NCI-H1092 treated with DMSO at 0.1 percent for 48 hours (cell line): ENCODE data around the gene RAB36.

Source experiments
- DNase-seq: peaks from one replicate; lab custom pipeline; 2025; lab: John Stamatoyannopoulos, UW

Gene RAB36, protein sequence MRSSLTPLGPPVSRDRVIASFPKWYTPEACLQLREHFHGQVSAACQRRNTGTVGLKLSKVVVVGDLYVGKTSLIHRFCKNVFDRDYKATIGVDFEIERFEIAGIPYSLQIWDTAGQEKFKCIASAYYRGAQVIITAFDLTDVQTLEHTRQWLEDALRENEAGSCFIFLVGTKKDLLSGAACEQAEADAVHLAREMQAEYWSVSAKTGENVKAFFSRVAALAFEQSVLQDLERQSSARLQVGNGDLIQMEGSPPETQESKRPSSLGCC

GRCh38 chr22:23144932-23145877 lies at the start of gene RAB36:
Gene RAB36, plus strand, starts transcription at chr22:23145477. Its CDS starts 1,140 bp downstream, at chr22:23146617.
- peak; percentile 99 for DNase-seq

- no peak for DNase-seq
Observed at GRCh38 chr22:23095733-23096342, 49.4 kb upstream of the RAB36 start.

- no peak for DNase-seq
Observed at GRCh38 chr22:23097412-23098229, 47.7 kb upstream of the RAB36 start.

GRCh38 chr22:23098230-23098705 lies 47.0 kb upstream of the RAB36 start:
- DNase-seq, result no peak

DNA sequence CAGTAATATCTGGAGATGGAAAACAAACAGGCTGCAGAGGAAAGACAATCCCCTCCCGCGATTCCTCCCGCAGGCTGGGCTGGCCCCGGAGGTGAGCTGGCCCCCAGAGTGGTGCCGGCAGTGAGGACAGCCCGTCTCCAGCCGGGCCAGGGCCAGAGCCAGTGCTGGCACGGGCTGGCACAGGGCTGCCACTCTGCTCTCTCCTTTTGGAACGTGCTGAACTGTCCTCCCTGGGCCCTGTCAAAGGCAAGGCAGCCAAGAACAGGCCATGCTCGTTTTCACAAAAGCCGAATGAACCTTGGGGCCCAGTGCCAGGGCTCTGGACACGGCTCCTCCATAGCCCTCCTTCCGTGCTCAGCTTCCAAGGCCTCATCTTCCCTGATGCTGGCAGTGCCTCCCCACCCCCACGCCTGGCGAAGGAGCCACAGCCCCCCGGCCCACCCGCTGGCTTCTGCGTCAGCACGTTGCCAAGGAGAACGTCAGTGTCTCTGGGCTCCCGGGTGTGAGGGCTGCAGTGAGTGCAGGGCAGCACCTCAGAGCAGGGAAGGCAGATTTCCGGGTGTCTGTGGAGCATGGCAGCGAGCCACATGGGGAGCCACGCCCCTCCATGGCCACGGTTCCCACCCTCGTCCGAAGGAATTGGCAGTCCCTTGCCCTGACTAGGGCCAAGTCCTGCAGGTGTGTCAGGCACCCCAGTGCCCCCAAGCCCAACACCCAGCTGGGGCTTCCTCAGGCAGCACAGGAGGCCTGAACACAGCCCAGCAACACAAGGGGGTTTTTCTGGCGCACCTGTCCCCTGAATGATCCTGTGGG lies 46.4 kb upstream of the RAB36 start:
- no peak for DNase-seq

- no peak for DNase-seq
Observed at GRCh38 chr22:23099531-23099804, 45.8 kb upstream of the RAB36 start.

DNA sequence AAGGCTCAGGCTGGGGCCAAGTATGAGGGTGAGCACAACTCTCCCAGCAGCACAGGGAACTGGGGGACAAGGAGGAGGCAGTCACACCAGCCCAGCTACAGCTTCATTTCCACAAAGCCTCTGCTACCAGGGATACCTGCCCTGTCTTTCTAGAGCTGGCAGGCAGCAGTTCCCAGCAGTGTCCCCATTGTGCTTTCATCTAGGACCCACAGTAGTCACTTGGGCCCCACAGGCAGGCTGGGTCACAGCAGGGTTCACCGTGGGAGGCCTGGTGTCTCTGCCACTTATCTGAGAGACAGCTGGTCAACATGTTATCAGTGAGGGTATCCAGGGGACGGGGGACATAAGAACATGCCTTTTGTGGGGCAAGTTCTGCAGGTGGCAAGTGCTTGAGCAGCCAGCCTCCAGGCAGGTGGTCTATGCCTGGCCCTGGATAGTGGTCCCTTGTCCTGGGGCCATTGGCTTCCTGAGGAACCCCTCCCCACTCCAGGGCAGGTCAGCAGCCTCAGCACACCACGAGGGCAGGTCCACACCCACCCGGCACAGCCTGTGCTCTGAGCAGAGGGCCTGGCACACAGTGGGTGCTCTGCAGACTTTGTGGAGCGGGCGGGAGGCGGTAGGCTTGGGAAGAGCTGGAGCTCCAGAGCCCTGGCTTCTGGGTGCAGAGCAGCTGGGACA lies 45.0 kb upstream of the RAB36 start:
- no peak for DNase-seq

DNA sequence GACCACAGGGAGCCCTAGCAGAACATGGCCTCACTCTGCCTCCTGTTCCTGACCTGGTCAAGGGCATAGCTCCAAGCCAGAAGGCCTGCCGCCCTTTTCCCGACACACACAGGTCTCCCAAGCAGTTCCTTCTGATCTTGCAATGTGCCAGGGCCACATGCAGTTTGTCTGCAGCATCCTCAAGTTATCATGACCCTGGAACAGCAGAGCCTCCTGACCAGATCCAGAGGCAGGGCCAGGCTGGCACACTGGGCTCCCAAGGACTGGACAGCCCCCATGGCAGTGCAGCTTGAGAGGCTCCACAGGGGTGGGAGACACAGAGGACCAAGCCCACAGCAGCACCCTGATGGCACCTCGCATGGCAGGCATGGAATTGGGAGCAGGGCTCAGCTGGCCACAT lies 43.8 kb upstream of the RAB36 start:
- DNase-seq, result no peak

DNA sequence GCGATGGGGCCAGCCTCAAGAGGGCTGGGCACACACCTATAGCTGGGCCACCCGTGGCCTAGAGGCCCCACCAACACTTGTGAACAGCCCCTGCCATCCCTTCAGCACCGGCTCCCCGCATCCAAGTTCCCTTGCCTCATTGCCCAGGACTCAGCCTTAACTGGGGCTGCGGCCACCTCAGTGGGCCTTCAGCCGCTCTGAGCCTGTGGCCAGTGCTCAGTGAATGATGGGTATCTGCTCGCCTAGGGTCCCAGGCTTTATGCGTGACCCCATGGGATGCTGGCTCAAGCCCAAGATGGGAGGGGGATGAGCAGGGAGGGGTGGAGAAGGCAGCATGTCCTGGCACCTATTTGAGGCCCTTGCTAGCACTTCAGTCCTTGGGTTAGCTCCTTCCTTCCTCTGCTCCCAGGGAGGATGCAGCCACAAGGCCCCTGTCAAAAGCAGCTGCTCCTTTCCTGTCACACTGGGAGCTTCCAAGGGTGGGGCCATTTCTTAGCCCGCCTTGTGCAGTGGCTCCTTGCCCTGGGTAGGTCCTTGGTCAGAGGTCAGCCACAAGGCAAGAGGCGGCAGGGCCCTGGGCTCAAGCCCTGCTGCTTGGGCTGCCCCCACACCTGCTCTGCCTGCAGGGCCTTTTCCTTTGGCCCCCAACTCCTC lies 43.1 kb upstream of the RAB36 start:
- no peak for DNase-seq

- no peak for DNase-seq
Observed at GRCh38 chr22:23102776-23103175, 42.5 kb upstream of the RAB36 start.

GRCh38 chr22:23103199-23103954 lies 41.9 kb upstream of the RAB36 start:
- no peak for DNase-seq

DNA sequence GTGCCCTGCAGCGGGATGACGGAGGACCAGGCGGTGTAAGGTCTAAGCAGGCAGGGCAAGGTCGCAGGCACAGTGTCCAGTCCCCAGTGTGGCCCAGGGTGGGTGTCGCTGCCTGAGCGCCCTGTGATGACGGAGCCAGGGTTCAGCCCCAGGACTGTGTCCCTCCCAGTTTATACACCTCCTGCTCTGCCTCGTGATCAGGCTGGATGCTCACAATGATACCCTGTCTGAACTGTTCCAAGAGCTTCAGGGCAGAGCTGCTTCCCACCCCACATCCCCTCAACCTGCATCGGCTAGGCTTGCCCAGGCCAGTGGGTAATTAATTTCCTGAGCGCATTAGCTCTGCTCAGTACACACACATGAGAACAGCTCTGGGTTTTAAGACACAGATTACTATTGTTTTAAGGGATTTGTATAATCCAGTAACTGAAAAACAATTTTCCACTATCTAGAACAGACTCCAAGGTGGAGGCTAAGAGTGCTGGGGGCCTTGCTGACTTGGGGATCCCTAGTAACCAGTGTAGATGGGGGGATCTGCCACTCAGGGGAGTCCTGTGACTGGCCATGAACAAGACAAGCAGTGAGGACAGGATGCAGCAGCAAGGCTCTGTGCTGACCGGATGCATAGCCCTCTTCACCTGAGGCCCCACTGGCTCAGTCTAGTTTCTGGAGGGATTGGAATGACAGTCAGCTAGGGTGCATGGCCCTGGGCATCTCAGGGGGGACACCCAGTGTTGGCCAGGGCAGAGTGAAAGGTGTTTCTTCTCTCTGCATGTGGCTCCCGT lies 40.9 kb upstream of the RAB36 start:
- no peak for DNase-seq

GRCh38 chr22:23105304-23105703 lies 40.0 kb upstream of the RAB36 start:
- no peak for DNase-seq

GRCh38 chr22:23105919-23106318 lies 39.4 kb upstream of the RAB36 start:
- DNase-seq, result no peak

DNA sequence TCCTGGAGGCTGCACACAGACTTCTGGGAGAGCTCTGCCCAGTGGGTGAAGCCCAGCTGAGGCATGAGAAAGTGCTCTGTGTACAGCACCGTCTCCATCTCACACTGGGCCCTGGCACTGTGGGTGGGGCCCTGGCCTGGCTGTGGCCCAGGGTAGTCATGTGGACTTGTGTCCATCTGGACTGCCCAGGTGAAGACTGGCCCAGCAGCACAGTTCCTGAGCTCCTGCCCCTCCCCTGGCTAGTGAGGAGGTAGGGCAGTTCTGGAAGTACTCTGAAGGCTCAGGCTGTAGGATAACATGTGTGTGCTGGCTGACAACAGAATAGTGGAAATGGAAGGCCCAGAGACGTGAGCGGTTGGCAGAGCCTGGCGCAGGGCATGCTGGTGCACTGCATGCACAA lies 38.9 kb upstream of the RAB36 start:
- no peak for DNase-seq

GRCh38 chr22:23106906-23107367 lies 38.3 kb upstream of the RAB36 start:
- peak; percentile 61 for DNase-seq

DNA sequence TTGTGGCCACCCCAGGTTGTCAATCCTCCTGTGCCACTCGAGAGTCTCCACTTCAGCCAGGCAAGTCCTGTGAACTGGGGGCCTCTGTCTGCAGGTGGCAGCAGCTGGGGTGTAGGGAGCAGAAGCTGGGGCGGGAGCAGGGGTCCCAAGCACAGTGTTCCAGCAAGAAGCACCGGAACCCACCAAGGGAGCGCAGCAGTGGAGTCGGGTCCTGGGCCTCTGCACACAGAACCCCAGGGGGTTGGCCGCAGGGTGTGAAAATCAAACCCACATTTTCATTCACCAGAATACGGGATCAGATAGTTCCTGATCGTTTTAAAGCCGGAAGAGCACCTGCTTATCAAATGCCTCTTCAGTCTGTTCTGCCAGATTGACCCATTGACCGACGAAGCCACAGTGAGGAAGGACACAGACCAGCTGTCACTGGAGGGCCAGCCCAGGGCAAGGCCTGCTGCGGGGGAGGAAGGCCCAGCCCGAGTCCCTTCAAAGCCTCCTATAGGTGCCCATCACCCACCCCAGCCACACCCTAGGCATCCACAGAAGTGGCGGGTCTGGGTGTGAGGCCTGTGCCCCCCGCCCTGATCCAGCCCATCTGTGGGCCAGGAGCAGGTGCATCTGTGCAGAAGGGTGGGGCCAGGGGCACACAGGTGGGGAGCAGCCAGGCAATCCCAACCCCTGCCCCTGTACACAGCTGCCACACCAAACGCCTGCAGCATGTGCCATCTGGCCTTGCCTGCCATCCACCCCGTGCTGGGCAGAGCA lies 37.6 kb upstream of the RAB36 start:
- no peak for DNase-seq
